Vagina (tissue), 2 donors: Measurements from ENCODE around the gene WDR3. TPM values are rescaled to one million over a fixed set of nuclear protein-coding genes. Genes with fewer than 3 reads are reported as not detected.

ENCODE experiments used
- DNase-seq, 2 donors: peaks; one replicate each; pipeline ENCODE4 v3.0.0-alpha.2; 2017; ENCODE audit errors: extremely low spot score in 2 of 2
- H3K27ac ChIP-seq: fragments of 200-600 bp; sonication (generic); one replicate; pipeline ENCODE4 v1.5.1; 2019
- H3K27me3 ChIP-seq: fragments of 200-600 bp; sonication (generic); one replicate; pipeline ENCODE4 v1.5.1; 2019
- H3K36me3 ChIP-seq, 2 donors: fragments of 200-600 bp; sonication (generic); one replicate each; pipeline ENCODE4 v1.5.1; 2017 to 2019
- H3K4me1 ChIP-seq: fragments of 200-600 bp; sonication (generic); one replicate; pipeline ENCODE4 v1.5.1; 2019
- H3K4me3 ChIP-seq, 2 donors: fragments of 200-600 bp; sonication (generic); 1 replicate in 1 of 2; 2 replicates in 1 of 2; pipeline ENCODE4 v1.5.1; 2016 to 2019
- H3K9me3 ChIP-seq: fragments of 200-600 bp; sonication (generic); one replicate; pipeline ENCODE4 v1.5.1; 2019
- CTCF ChIP-seq, 3 experiments: fragments of 450-650 bp in 2 of 3; fragments of 200-600 bp in 1 of 3; sonication (generic) in 1 of 3; IDR thresholded peaks; one replicate each; pipeline ENCODE4 v1.5.1; 2017 to 2019; ENCODE audit warnings: antibody characterized with exemption in 3 of 3, mild to moderate bottlenecking in 2 of 3, moderate library complexity in 2 of 3
- POLR2A ChIP-seq, 2 donors: fragments of 450-650 bp; IDR thresholded peaks; one replicate each; pipeline ENCODE4 v1.6.1; 2017; ENCODE audit warnings: antibody characterized with exemption in 2 of 2, mild to moderate bottlenecking in 2 of 2, moderate library complexity in 2 of 2
- POLR2AphosphoS5 ChIP-seq, 2 donors: sonication (generic); formaldehyde crosslinking; IDR thresholded peaks; one replicate each; pipeline ENCODE4 v1.9.0; 2017; ENCODE audit warnings: antibody characterized with exemption in 2 of 2, mild to moderate bottlenecking in 2 of 2, low read depth in 1 of 2; ENCODE audit not compliant: insufficient read depth in 1 of 2
- intact Hi-C: fragments of 100-400 bp; cut with DNase I; formaldehyde crosslinking; loops from one replicate; pipeline ENCODE4 v1.15.1; 2023
- total RNA-seq: library from RNA; depleted of rRNA; stranded (reverse); fragments of >200 nt; gene quantifications from one replicate; pipeline ENCODE4 v1.2.3, GENCODE V29; 2016

Gene WDR3
- total RNA-seq, 1 donor from 2014 or later, result 9.3 TPM

DNA sequence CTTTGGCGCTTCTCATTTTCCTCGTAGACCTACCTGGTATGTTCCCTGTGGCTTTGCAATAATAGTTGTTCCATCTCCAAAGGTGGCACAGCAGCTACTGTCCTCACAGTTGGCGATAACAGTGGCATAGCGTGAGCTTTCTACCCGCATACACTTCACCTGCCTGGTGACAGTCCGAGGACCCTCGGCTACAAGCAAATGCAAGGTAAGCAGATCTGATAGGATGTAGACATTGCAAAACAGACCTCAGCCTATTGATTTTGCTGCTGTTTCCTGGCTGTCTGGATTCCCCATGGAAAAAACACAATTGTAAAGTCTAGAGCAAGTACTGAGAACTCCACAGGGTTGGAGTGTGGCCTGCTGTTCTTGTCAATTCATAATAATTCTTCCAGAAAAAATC, 78.5 kb downstream of the WDR3 start:
- no peak for DNase-seq
- no peaks in the 10 kb centered on the region for H3K27me3 ChIP-seq
- TF ChIP-seq CTCF (IDR thresholded peaks at IDR 0.05) (no peak), POLR2A (IDR thresholded peaks at IDR 0.05) (no peak), POLR2AphosphoS5 (IDR thresholded peaks at IDR 0.05; ENCODE audit: insufficient read depth in 1 of 2, low read depth in 1 of 2) (no peak)

DNA sequence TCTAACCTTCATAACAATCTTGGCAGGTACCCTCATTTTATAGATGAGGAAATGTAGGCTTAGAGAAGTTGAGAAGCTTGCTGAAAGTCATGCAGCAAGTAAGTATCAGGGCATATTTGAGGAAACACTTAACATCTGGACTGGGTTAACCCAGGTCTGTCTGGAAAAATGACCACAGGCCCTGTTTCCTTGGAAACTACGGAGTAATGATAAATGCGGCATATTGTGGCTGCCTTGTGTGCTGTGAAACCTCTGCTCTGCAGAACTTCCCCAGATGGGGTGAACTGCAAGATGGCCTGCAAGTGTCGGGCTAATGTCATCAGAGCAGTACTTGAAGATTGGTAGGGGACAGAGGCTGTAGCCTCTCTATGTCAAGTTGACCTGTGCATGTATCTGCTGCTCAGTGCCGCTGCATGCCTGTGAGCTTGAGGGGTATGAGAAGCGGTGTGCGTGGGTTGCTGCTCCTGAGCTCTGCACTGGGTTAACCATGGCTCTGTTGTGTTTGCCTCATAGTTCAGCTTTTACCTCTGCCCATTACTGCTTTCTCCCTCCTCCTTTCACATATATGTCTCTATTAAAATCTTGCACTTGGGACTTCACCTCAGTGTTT, 83.1 kb downstream of the WDR3 start:
- intact Hi-C loops, result no loop called here
- Histone ChIP-seq H3K36me3 (no peaks in the 10 kb centered on the region), H3K4me1 (no peaks in the 10 kb centered on the region), H3K27ac (no peak overlapping the region), H3K4me3 (no peak overlapping the region), H3K27me3 (no peaks in the 10 kb centered on the region), H3K9me3 (no peaks in the 10 kb centered on the region)
- no peak for DNase-seq
- TF ChIP-seq POLR2AphosphoS5 (IDR thresholded peaks at IDR 0.05; ENCODE audit: insufficient read depth in 1 of 2, low read depth in 1 of 2) (no peak), POLR2A (IDR thresholded peaks at IDR 0.05) (no peak), CTCF (IDR thresholded peaks at IDR 0.05) (no peak)

More for the DNA sequence above, 78.5 kb downstream of the WDR3 start:
- Histone ChIP-seq H3K4me3 (no peak overlapping the region), H3K36me3 (no peaks in the 10 kb centered on the region), H3K27ac (no peak overlapping the region), H3K9me3 (no peaks in the 10 kb centered on the region), H3K4me1 (no peaks in the 10 kb centered on the region)
- intact Hi-C loops, result no loop called here

DNA sequence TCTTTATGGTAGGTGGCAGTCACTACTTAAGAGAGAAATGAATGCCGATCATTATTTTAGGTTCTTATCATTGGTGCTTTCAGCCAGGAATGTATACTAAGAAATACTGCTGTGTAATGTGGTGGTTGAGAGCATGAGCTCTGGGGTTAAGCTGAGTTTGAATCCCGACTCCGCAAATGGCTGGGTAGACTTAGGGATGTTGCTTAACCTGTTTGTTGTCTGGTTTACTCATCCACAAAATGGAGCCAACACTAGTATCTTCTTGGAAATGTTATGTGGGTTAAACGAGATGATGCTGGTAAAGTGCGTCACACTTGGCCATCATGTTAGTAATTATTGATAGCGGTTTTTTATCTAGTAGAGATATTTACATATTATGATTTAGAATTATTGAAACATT, 83.8 kb downstream of the WDR3 start:
- intact Hi-C loops, result no loop called here
- Histone ChIP-seq H3K9me3 (no peaks in the 10 kb centered on the region), H3K4me1 (no peaks in the 10 kb centered on the region), H3K27ac (no peak overlapping the region), H3K27me3 (no peaks in the 10 kb centered on the region), H3K4me3 (no peak overlapping the region), H3K36me3 (no peaks in the 10 kb centered on the region)
- DNase-seq, result no peak
- TF ChIP-seq CTCF (IDR thresholded peaks at IDR 0.05), result no peak
- TF ChIP-seq POLR2AphosphoS5 (IDR thresholded peaks at IDR 0.05; ENCODE audit: insufficient read depth in 1 of 2, low read depth in 1 of 2), result no peak
- TF ChIP-seq POLR2A (IDR thresholded peaks at IDR 0.05), result no peak

DNA sequence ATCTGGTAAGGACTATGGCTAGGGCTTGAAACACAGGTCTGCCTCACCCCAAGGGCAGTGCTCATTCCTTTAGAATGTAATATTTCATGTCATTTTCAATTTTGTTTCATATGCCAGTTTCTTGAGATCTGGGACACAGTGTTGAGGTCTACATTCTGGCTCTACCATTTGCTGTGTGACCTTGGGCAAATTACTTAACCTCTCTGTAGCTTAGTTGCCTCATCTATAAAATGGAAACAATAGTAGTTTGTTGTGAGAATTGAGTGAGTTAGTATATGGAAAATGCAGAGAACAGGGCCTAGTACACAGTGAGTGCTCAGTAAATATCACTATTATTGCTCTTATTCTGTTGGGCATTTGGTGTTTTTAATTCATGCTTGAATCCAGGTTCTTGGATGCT, 84.4 kb downstream of the WDR3 start:
- intact Hi-C loops, result no loop called here

More for the DNA sequence above, 84.4 kb downstream of the WDR3 start:
- Histone ChIP-seq H3K27ac (no peak overlapping the region), H3K27me3 (no peaks in the 10 kb centered on the region), H3K4me1 (no peaks in the 10 kb centered on the region), H3K4me3 (no peak overlapping the region), H3K9me3 (no peaks in the 10 kb centered on the region), H3K36me3 (no peaks in the 10 kb centered on the region)
- no peak for DNase-seq
- no peak for TF ChIP-seq POLR2AphosphoS5 (IDR thresholded peaks at IDR 0.05; ENCODE audit: insufficient read depth in 1 of 2, low read depth in 1 of 2)
- TF ChIP-seq CTCF (IDR thresholded peaks at IDR 0.05), result no peak
- no peak for TF ChIP-seq POLR2A (IDR thresholded peaks at IDR 0.05)

Other genes starting within 250 kb of the WDR3 start
- gene GDAP2, start 118 bp upstream of the WDR3 start, total RNA-seq, result 24.1 TPM